HEK293T (cell line): ENCODE data around the gene JOSD2.

Source experiments
- BHLHE40 ChIP-seq: fragments of 450-650 bp; IDR thresholded peaks from 2 replicates; pipeline ENCODE4 v1.6.1; 2016; ENCODE audit warnings: mild to moderate bottlenecking, moderate library complexity, borderline replicate concordance
- ELF4 ChIP-seq: fragments of 450-650 bp; IDR thresholded peaks from 2 replicates; pipeline ENCODE4 v1.6.1; 2017; ENCODE audit warnings: antibody characterized with exemption
- FOXA1 ChIP-seq: fragments of 450-650 bp; IDR thresholded peaks from 2 replicates; pipeline ENCODE4 v1.6.1; 2016; ENCODE audit warnings: mild to moderate bottlenecking
- FOXM1 ChIP-seq: fragments of 450-650 bp; IDR thresholded peaks from 2 replicates; pipeline ENCODE4 v1.6.1; 2017; ENCODE audit warnings: mild to moderate bottlenecking, borderline replicate concordance
- LEF1 ChIP-seq: fragments of 450-650 bp; IDR thresholded peaks from 2 replicates; pipeline ENCODE4 v1.6.1; 2017; ENCODE audit warnings: mild to moderate bottlenecking, borderline replicate concordance
- NFRKB ChIP-seq: fragments of 450-650 bp; IDR thresholded peaks from 2 replicates; pipeline ENCODE4 v1.6.1; 2016; ENCODE audit warnings: mild to moderate bottlenecking, moderate library complexity
- PKNOX1 ChIP-seq: fragments of 450-650 bp; IDR thresholded peaks from 2 replicates; pipeline ENCODE4 v1.6.1; 2016
- SP1 ChIP-seq: fragments of 450-650 bp; IDR thresholded peaks from 2 replicates; pipeline ENCODE4 v1.6.1; 2017
- SUZ12 ChIP-seq: fragments of 450-650 bp; IDR thresholded peaks from 2 replicates; pipeline ENCODE4 v1.6.1; 2016; ENCODE audit warnings: mild to moderate bottlenecking
- TARDBP ChIP-seq: fragments of 450-650 bp; IDR thresholded peaks from 2 replicates; pipeline ENCODE4 v1.6.1; 2016
- ZNF384 ChIP-seq: fragments of 450-650 bp; IDR thresholded peaks from 2 replicates; pipeline ENCODE4 v1.6.1; 2016

GRCh38 chr19:50548191-50549058 is 37.4 kb upstream of the JOSD2 start:
- TF ChIP-seq SP1 = no peak
- no peak for TF ChIP-seq TARDBP
- TF ChIP-seq FOXM1 = no peak
- no peak for TF ChIP-seq SUZ12
- TF ChIP-seq FOXA1 = no peak
- TF ChIP-seq BHLHE40 = no peak
- TF ChIP-seq ELF4 = no peak
- no peak for TF ChIP-seq NFRKB
- no peak for TF ChIP-seq LEF1
- TF ChIP-seq PKNOX1 = no peak
- TF ChIP-seq ZNF384 = no peak
